ENCODE results near the gene NLGN3. TPM values are rescaled to one million over a fixed set of nuclear protein-coding genes. Genes with fewer than 3 reads are reported as not detected.
"Not testable (repeated sequence)": the region's sequence is repeated elsewhere in the genome, so short reads cannot be mapped to it uniquely, and the experiment has no call there.

Gene NLGN3
- total RNA-seq, 2 experiments from 2014 or later: 0.74 to 0.83 TPM

- H3K4me3 Mint-ChIP-seq: no peak overlapping the region
- POLR2A ChIA-PET: interaction anchor here (0.5 kb wide), 1 partner anchor 60 kb away, joined by 3 read pairs; the partner anchor contains the start of gene IL2RG
These were observed 26.6 kb downstream of the NLGN3 start for GRCh38 chrX:71171110-71171801.

DNA sequence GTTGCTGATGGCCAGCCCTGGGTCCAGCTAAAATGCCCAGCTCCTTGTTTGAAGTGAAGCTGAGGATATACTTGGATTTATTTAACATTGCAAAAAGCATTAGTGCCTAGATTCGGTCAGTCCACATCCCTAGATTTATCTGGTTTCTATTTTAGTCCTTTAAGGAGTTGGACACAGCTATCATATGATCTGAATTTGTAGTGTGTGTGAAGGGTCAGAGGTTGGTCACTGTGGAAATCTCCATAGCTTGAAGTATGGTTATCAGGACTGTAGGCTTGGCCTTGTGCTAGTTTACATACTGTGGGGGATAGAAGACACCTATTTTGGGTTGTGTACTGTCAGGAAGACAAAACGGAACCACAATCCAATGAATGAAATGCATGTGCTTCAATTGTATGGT lies 28.8 kb downstream of the NLGN3 start:
- Mint-ChIP-seq H3K4me1 (ENCODE audit: low read depth) (peaks cover 9% of the 10 kb centered on the region), H3K27me3 (ENCODE audit: low read depth) (no peaks in the 10 kb centered on the region), H3K9me3 (ENCODE audit: insufficient read depth) (no peaks in the 10 kb centered on the region), H3K36me3 (ENCODE audit: low read depth) (peaks cover 36% of the 10 kb centered on the region), H3K4me3 (no peak overlapping the region), H3K27ac (no peak overlapping the region)
- ChIA-PET CTCF (no interaction called here), POLR2A (interaction anchor here (1.3 kb wide), 1 partner anchor 9 kb away, joined by 5 read pairs; no protein-coding TSS in a partner anchor)
- DNase-seq: no peak
- ATAC-seq: no peak

More at GRCh38 chrX:71171110-71171801, 26.6 kb downstream of the NLGN3 start:
- DNase-seq (no peak), ATAC-seq (no peak)
- Mint-ChIP-seq H3K36me3 (ENCODE audit: low read depth) (peaks cover 24% of the 10 kb centered on the region), H3K4me1 (ENCODE audit: low read depth) (peaks cover 6% of the 10 kb centered on the region), H3K27ac (no peak overlapping the region), H3K9me3 (ENCODE audit: insufficient read depth) (no peaks in the 10 kb centered on the region), H3K27me3 (ENCODE audit: low read depth) (no peaks in the 10 kb centered on the region)
- CTCF ChIA-PET: no interaction called here

DNA sequence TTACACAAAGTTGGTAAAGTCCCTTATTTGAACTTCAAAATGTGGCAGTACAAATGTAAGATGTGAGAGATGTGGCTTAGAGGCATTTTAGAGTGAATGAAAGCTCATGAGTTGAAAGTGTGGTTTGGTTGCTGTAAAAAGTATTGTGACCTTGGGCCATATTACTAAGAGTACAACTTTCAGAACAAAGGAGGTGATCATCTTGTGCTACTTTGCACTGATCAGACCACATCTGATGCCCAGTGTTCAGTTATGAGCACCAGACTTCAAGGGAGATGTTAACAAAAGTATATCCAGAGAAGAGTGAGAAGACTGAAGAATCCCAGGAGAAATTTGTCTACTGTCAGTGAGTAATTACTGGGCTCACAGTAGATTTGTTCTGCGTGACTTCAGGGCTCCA lies 30.2 kb downstream of the NLGN3 start:
- H3K27ac Mint-ChIP-seq: no peak overlapping the region
- ATAC-seq (no peak), DNase-seq (no peak)
- POLR2A ChIA-PET: no interaction called here
- no peaks in the 10 kb centered on the region for H3K9me3 Mint-ChIP-seq (ENCODE audit: insufficient read depth)
- H3K36me3 Mint-ChIP-seq (ENCODE audit: low read depth): peaks cover 38% of the 10 kb centered on the region
- no peak overlapping the region for H3K4me3 Mint-ChIP-seq
- H3K27me3 Mint-ChIP-seq (ENCODE audit: low read depth): no peaks in the 10 kb centered on the region
- H3K4me1 Mint-ChIP-seq (ENCODE audit: low read depth): peaks cover 13% of the 10 kb centered on the region
- CTCF ChIA-PET: no interaction called here

- POLR2A ChIA-PET: no interaction called here
- ATAC-seq (no peak), DNase-seq (no peak)
- Mint-ChIP-seq H3K4me3 (no peak overlapping the region), H3K4me1 (ENCODE audit: low read depth) (peaks cover 13% of the 10 kb centered on the region), H3K36me3 (ENCODE audit: low read depth) (peaks cover 43% of the 10 kb centered on the region), H3K27me3 (ENCODE audit: low read depth) (no peaks in the 10 kb centered on the region), H3K9me3 (ENCODE audit: insufficient read depth) (no peaks in the 10 kb centered on the region), H3K27ac (no peak overlapping the region)
- CTCF ChIA-PET: no interaction called here
These were observed 30.9 kb downstream of the NLGN3 start for GRCh38 chrX:71175531-71175930.

GRCh38 chrX:71177327-71177726 lies 32.7 kb downstream of the NLGN3 start:
- Mint-ChIP-seq H3K4me1 (ENCODE audit: low read depth) (peaks cover 8% of the 10 kb centered on the region), H3K27ac (no peak overlapping the region), H3K4me3 (no peak overlapping the region), H3K27me3 (ENCODE audit: low read depth) (no peaks in the 10 kb centered on the region), H3K36me3 (ENCODE audit: low read depth) (peaks cover 45% of the 10 kb centered on the region), H3K9me3 (ENCODE audit: insufficient read depth) (no peaks in the 10 kb centered on the region)
- ATAC-seq: no peak
- no peak for DNase-seq
- ChIA-PET POLR2A (no interaction called here), CTCF (interaction anchor here (1.0 to 1.4 kb wide), 2 partner anchors 59 to 207 kb away, joined by 3 to 5 read pairs; partner anchors contain the start of gene MED12)

GRCh38 chrX:71178908-71179307 lies 34.3 kb downstream of the NLGN3 start:
- peaks cover 39% of the 10 kb centered on the region for H3K36me3 Mint-ChIP-seq (ENCODE audit: low read depth)
- H3K9me3 Mint-ChIP-seq (ENCODE audit: insufficient read depth): no peaks in the 10 kb centered on the region
- H3K27ac Mint-ChIP-seq: no peak overlapping the region
- no peaks in the 10 kb centered on the region for H3K27me3 Mint-ChIP-seq (ENCODE audit: low read depth)
- ATAC-seq: no peak
- no peak overlapping the region for H3K4me3 Mint-ChIP-seq
- POLR2A ChIA-PET: no interaction called here
- H3K4me1 Mint-ChIP-seq (ENCODE audit: low read depth): peaks cover 16% of the 10 kb centered on the region
- CTCF ChIA-PET: interaction anchor here (1.4 to 4.4 kb wide), 6 partner anchors 18 to 209 kb away, joined by 3 to 34 read pairs (median 6); partner anchors contain the start of gene MED12
- peak; percentile 54 for DNase-seq

- H3K36me3 Mint-ChIP-seq (ENCODE audit: low read depth): peaks cover 29% of the 10 kb centered on the region
- H3K27ac Mint-ChIP-seq: peak overlapping the region; percentile 99
- H3K27me3 Mint-ChIP-seq (ENCODE audit: low read depth); H3K9me3 Mint-ChIP-seq (ENCODE audit: insufficient read depth); DNase-seq; ATAC-seq; H3K4me3 Mint-ChIP-seq: not testable (repeated sequence)
- ChIA-PET CTCF (interaction anchor here (1.1 to 4.4 kb wide), 6 partner anchors 17 to 210 kb away, joined by 4 to 34 read pairs (median 11); partner anchors contain the start of gene NONO), POLR2A (interaction anchor here (1.7 to 4.2 kb wide), 5 partner anchors 17 to 186 kb away, joined by 6 to 33 read pairs (median 22); partner anchors contain the start of genes IL2RG, MED12, NONO and TAF1)
- H3K4me1 Mint-ChIP-seq (ENCODE audit: low read depth): peaks cover 22% of the 10 kb centered on the region
These were observed 36.1 kb downstream of the NLGN3 start for GRCh38 chrX:71180579-71181265.

GRCh38 chrX:71181558-71181909 lies 36.9 kb downstream of the NLGN3 start:
- Mint-ChIP-seq H3K27ac (peak overlapping the region; percentile 99), H3K9me3 (ENCODE audit: insufficient read depth) (no peaks in the 10 kb centered on the region), H3K36me3 (ENCODE audit: low read depth) (peaks cover 27% of the 10 kb centered on the region), H3K27me3 (ENCODE audit: low read depth) (no peaks in the 10 kb centered on the region), H3K4me1 (ENCODE audit: low read depth) (peaks cover 22% of the 10 kb centered on the region), H3K4me3 (peak overlapping the region; percentile 84)
- ChIA-PET POLR2A (interaction anchor here (1.0 to 4.2 kb wide), 11 partner anchors 8 to 185 kb away, joined by 3 to 33 read pairs (median 6); partner anchors contain the start of genes IL2RG, MED12, NONO and SNX12), CTCF (interaction anchor here (1.7 to 4.4 kb wide), 4 partner anchors 16 to 211 kb away, joined by 10 to 34 read pairs (median 16); partner anchors contain the start of gene NONO)
- peak; percentile 60 for ATAC-seq
- DNase-seq: peak; percentile 66

DNA sequence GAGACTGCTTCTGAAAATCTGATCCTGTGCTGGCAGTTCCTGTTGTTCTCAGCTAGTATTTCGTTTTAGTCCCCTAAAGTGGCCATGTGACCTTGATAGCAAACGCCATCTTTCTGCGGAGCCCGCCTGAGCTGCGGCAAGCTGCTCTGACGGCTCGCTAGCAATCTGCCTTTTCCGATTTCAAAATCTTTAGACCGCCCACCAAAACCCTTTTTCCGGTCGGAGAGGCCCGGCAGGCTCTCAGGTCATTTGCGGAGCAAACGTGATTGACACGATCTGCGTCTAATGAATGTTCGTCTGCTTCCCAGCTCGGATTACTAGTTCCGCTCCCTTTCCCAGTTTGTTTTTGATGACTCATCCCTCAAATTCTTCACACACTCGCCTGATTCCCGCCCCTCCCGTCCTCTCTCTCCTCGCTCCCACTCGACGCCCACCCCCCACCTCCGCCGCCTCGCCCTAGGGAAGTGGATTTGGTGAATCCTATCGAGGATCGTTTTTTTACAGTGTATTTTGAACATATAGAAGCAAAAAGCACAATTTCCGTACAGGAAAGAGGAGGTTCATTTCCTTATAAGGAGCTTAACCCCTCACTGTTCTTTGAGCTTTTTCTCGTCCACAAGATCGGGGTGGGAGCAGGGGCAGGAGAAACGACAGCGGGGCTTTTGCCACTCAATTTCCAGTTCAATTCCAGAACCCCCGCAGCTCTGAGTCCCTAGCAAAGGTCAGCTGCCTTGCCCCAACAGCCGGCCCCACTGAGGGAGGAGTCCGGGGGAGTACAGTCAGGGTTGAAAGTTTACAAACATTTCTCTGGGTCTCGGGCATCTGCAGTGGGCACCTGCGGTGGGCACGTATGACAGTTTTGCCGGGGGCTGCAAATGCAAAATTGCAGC lies 37.5 kb downstream of the NLGN3 start:
- Mint-ChIP-seq H3K9me3 (ENCODE audit: insufficient read depth) (no peaks in the 10 kb centered on the region), H3K4me1 (ENCODE audit: low read depth) (peaks cover 22% of the 10 kb centered on the region), H3K4me3 (peak overlapping the region; percentile 84), H3K27me3 (ENCODE audit: low read depth) (no peaks in the 10 kb centered on the region), H3K36me3 (ENCODE audit: low read depth) (peaks cover 22% of the 10 kb centered on the region), H3K27ac (peak overlapping the region; percentile 99)
- ChIA-PET POLR2A (interaction anchor here (0.6 to 4.2 kb wide), 14 partner anchors 9 to 892 kb away, joined by 3 to 33 read pairs (median 4); partner anchors contain the start of genes IL2RG, KIF4A, MED12 and NONO), CTCF (interaction anchor here (0.7 to 4.4 kb wide), 6 partner anchors 15 to 212 kb away, joined by 3 to 34 read pairs (median 11); partner anchors contain the start of genes MED12 and NONO)
- DNase-seq (peak; percentile 91), ATAC-seq (peak; percentile 94)

GRCh38 chrX:71182871-71183270 lies 38.2 kb downstream of the NLGN3 start:
- H3K27me3 Mint-ChIP-seq (ENCODE audit: low read depth): no peaks in the 10 kb centered on the region
- POLR2A ChIA-PET: interaction anchor here (0.6 to 4.2 kb wide), 10 partner anchors 9 to 893 kb away, joined by 3 to 33 read pairs (median 7); partner anchors contain the start of genes IL2RG, KIF4A, NONO and PDZD11
- peaks cover 18% of the 10 kb centered on the region for H3K36me3 Mint-ChIP-seq (ENCODE audit: low read depth)
- CTCF ChIA-PET: interaction anchor here (0.7 to 4.4 kb wide), 3 partner anchors 14 to 101 kb away, joined by 3 to 34 read pairs (median 12); partner anchors contain the start of gene NONO
- ATAC-seq (no peak), DNase-seq (no peak)
- H3K4me1 Mint-ChIP-seq (ENCODE audit: low read depth): peaks cover 22% of the 10 kb centered on the region
- H3K4me3 Mint-ChIP-seq: peak overlapping the region; percentile 84
- peak overlapping the region; percentile 99 for H3K27ac Mint-ChIP-seq
- H3K9me3 Mint-ChIP-seq (ENCODE audit: insufficient read depth): no peaks in the 10 kb centered on the region

- CTCF ChIA-PET: interaction anchor here (2.6 to 4.4 kb wide), 2 partner anchors 14 to 100 kb away, joined by 12 to 34 read pairs; partner anchors contain the start of gene NONO
- DNase-seq (no peak), ATAC-seq (no peak)
- POLR2A ChIA-PET: interaction anchor here (1.9 to 4.2 kb wide), 4 partner anchors 14 to 183 kb away, joined by 9 to 33 read pairs (median 20); partner anchors contain the start of genes NONO, TAF1 and ZMYM3
- Mint-ChIP-seq H3K27me3 (ENCODE audit: low read depth) (no peaks in the 10 kb centered on the region), H3K27ac (no peak overlapping the region), H3K36me3 (ENCODE audit: low read depth) (peaks cover 15% of the 10 kb centered on the region), H3K9me3 (ENCODE audit: insufficient read depth) (no peaks in the 10 kb centered on the region), H3K4me1 (ENCODE audit: low read depth) (peaks cover 19% of the 10 kb centered on the region), H3K4me3 (no peak overlapping the region)
These were observed 38.7 kb downstream of the NLGN3 start for GRCh38 chrX:71183341-71183740.
